MCF 10A (cell line): Measurements from ENCODE around the gene ADCY5. TPM values are rescaled to one million over a fixed set of nuclear protein-coding genes. Genes with fewer than 3 reads are reported as not detected.

Source experiments
- BruUV-seq: library from RNA; stranded (reverse); fragments of 400-500 nt; replicated peaks from 2 replicates; lab custom pipeline; 2021; lab: Mats Ljungman, UMichigan
- CTCF ChIA-PET: fragments of 300-600 bp; sonication (Branson Sonifier 250); formaldehyde crosslinking; extraction: SDS; loops from one replicate; lab custom pipeline; 2021; ENCODE audit warnings: antibody characterized with exemption, inconsistent platforms; lab: Yijun Ruan, JAX
- POLR2A ChIA-PET: fragments of 300-600, 350-650 bp; sonication (Branson Sonifier 250); formaldehyde crosslinking; extraction: SDS; loops from one replicate; lab custom pipeline; 2020; ENCODE audit warnings: antibody characterized with exemption, inconsistent platforms; lab: Yijun Ruan, JAX
- DNase-seq: peaks from one replicate; pipeline ENCODE4 v3.0.0-alpha.2; 2018; ENCODE audit not compliant: unreplicated experiment
- H3K27ac Mint-ChIP-seq: one replicate; pipeline ENCODE4 v1.8.0; 2022; ENCODE audit warnings: mild to moderate bottlenecking, low read depth, mixed read lengths; ENCODE audit not compliant: unreplicated experiment
- H3K27me3 Mint-ChIP-seq: one replicate; pipeline ENCODE4 v1.8.0; 2022; ENCODE audit warnings: mixed read lengths; ENCODE audit not compliant: insufficient read depth, unreplicated experiment
- H3K36me3 Mint-ChIP-seq: one replicate; pipeline ENCODE4 v1.8.0; 2022; ENCODE audit warnings: mild to moderate bottlenecking, moderate library complexity, mixed read lengths; ENCODE audit not compliant: insufficient read depth, unreplicated experiment
- H3K4me1 Mint-ChIP-seq: one replicate; pipeline ENCODE4 v1.8.0; 2022; ENCODE audit warnings: mixed read lengths; ENCODE audit not compliant: insufficient read depth, unreplicated experiment
- H3K4me3 Mint-ChIP-seq: one replicate; pipeline ENCODE4 v1.8.0; 2022; ENCODE audit warnings: mild to moderate bottlenecking, moderate library complexity, mixed read lengths; ENCODE audit not compliant: unreplicated experiment
- H3K9me3 Mint-ChIP-seq: one replicate; pipeline ENCODE4 v1.8.0; 2022; ENCODE audit warnings: mixed read lengths; ENCODE audit not compliant: unreplicated experiment
- CTCF ChIP-seq: fragments of 200-600 bp; IDR thresholded peaks from one replicate; pipeline ENCODE4 v1.8.0; 2022; ENCODE audit warnings: antibody characterized with exemption, mild to moderate bottlenecking; ENCODE audit not compliant: unreplicated experiment
- intact Hi-C: fragments of 100-400 bp; cut with micrococcal nuclease; formaldehyde crosslinking; loops from 2 replicates; pipeline ENCODE4 v1.14.1; 2022
- total RNA-seq: library from RNA; stranded (reverse); gene quantifications from 2 replicates; pipeline ENCODE4 v1.2.3, GENCODE V29; 2022

Gene ADCY5
- total RNA-seq, 1 experiment from 2014 or later = not detected

GRCh38 chr3:123431658-123432324 is 17.1 kb downstream of the ADCY5 start:
- no peak for TF ChIP-seq CTCF
- BruUV-seq = no TSS peak
- Mint-ChIP-seq H3K27ac (no peak overlapping the region), H3K9me3 (no peaks in the 10 kb centered on the region), H3K27me3 (peaks cover 66% of the 10 kb centered on the region), H3K4me1 (no peaks in the 10 kb centered on the region), H3K36me3 (no peaks in the 10 kb centered on the region), H3K4me3 (no peak overlapping the region)
- CTCF ChIA-PET = no interaction called here
- intact Hi-C loops = no loop called here
- POLR2A ChIA-PET = no interaction called here
- no peak for DNase-seq

- CTCF ChIA-PET = no interaction called here
- no peak for DNase-seq
- intact Hi-C loops = no loop called here
- H3K4me3 Mint-ChIP-seq = no peak overlapping the region
- no peak for TF ChIP-seq CTCF
- no peaks in the 10 kb centered on the region for H3K9me3 Mint-ChIP-seq
- no peak overlapping the region for H3K27ac Mint-ChIP-seq
- no peaks in the 10 kb centered on the region for H3K36me3 Mint-ChIP-seq
- no peaks in the 10 kb centered on the region for H3K4me1 Mint-ChIP-seq
- no TSS peak for BruUV-seq
- POLR2A ChIA-PET = no interaction called here
- H3K27me3 Mint-ChIP-seq = peaks cover 71% of the 10 kb centered on the region
Measured at GRCh38 chr3:123431007-123431657, 17.8 kb downstream of the ADCY5 start.

DNA sequence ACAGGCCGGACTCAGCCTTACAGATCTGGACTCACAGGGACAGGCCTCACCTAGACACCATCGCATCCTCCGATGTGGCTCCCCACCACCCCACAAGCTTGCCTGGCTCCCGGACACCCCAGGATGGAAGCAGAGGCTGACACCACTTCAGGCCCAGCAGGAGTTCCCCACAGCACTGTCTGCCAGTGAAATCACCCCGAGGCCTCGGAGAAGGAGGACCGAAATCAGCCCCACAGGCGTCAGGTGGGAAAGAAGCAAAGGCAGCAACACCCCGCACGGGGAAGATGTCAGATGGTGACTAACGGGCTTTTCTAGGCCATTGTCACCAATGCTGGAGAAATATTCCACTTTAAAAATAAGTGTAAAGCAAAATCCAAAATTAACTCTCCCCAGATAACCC is 18.6 kb downstream of the ADCY5 start:
- Mint-ChIP-seq H3K4me1 (no peaks in the 10 kb centered on the region), H3K27ac (no peak overlapping the region), H3K27me3 (peaks cover 80% of the 10 kb centered on the region), H3K36me3 (no peaks in the 10 kb centered on the region), H3K4me3 (no peak overlapping the region), H3K9me3 (no peaks in the 10 kb centered on the region)
- BruUV-seq = no TSS peak
- DNase-seq = no peak
- CTCF ChIA-PET = interaction anchor here (0.6 kb wide), 1 partner anchor 130 kb away, joined by 4 read pairs; no protein-coding TSS in a partner anchor
- no peak for TF ChIP-seq CTCF
- intact Hi-C loops = no loop called here
- POLR2A ChIA-PET = no interaction called here

- no peaks in the 10 kb centered on the region for H3K36me3 Mint-ChIP-seq
- no TSS peak for BruUV-seq
- TF ChIP-seq CTCF = no peak
- no peak for DNase-seq
- H3K4me3 Mint-ChIP-seq = no peak overlapping the region
- no peaks in the 10 kb centered on the region for H3K4me1 Mint-ChIP-seq
- intact Hi-C loops = no loop called here
- ChIA-PET POLR2A (no interaction called here), CTCF (no interaction called here)
- H3K27me3 Mint-ChIP-seq = peaks cover 80% of the 10 kb centered on the region
- H3K9me3 Mint-ChIP-seq = no peaks in the 10 kb centered on the region
- H3K27ac Mint-ChIP-seq = no peak overlapping the region
Measured at GRCh38 chr3:123429362-123430125, 19.3 kb downstream of the ADCY5 start.
